Prostate gland (tissue), 2 donors: ENCODE measurements around the gene SLC17A9. TPM values are rescaled to one million over a fixed set of nuclear protein-coding genes. Genes with fewer than 3 reads are reported as not detected.

Experiments used
- DNase-seq: peaks from one replicate; pipeline ENCODE4 v3.0.0-alpha.2; 2019; ENCODE audit warnings: low spot score
- H3K27ac ChIP-seq, 2 donors: fragments of 200-600 bp; sonication (generic); 2 replicates each; pipeline ENCODE4 v1.5.1; 2017 to 2019
- H3K27me3 ChIP-seq: fragments of 200-600 bp; sonication (generic); replicated peaks from 2 replicates; pipeline ENCODE4 v1.5.1; 2019; ENCODE audit not compliant: insufficient read depth
- H3K36me3 ChIP-seq, 2 donors: fragments of 200-600 bp; sonication (generic); 1 replicate in 1 of 2; 2 replicates in 1 of 2; pipeline versions ENCODE4 v1.5.1 to v1.8.1; 2017 to 2019
- H3K4me1 ChIP-seq: fragments of 200-600 bp; sonication (generic); replicated peaks from 2 replicates; pipeline ENCODE4 v1.5.1; 2019
- H3K4me3 ChIP-seq, 2 donors: fragments of 200-600 bp; sonication (generic); 2 replicates each; pipeline ENCODE4 v1.5.1; 2017 to 2019
- H3K9me3 ChIP-seq: fragments of 200-600 bp; sonication (generic); 2 replicates; pipeline ENCODE4 v1.5.1; 2017
- POLR2A ChIP-seq: fragments of 450-650 bp; IDR thresholded peaks from one replicate; pipeline ENCODE4 v1.6.1; 2016; ENCODE audit warnings: antibody characterized with exemption, mild to moderate bottlenecking
- POLR2AphosphoS5 ChIP-seq: sonication (generic); formaldehyde crosslinking; IDR thresholded peaks from one replicate; pipeline ENCODE4 v1.6.1; 2017; ENCODE audit warnings: antibody characterized with exemption
- WGBS: methylation state at CpG from one replicate; pipeline ENCODE4 v1.1.5; 2018; 5-methylcytosine and 5-hydroxymethylcytosine counted together
- intact Hi-C: fragments of 100-400 bp; cut with DNase I; formaldehyde crosslinking; loops from one replicate; pipeline ENCODE4 v1.14.2; 2022
- total RNA-seq, 2 donors: library from RNA; depleted of rRNA; stranded (reverse); fragments of >200 nt; gene quantifications; one replicate each; pipeline ENCODE4 v1.1.0, GENCODE V29; 2016
- TF ChIP-seq, protein P1 (sequence below), 4 experiments: fragments of 200-600 bp in 2 of 4; fragments of 450-650 bp in 2 of 4; sonication (generic) in 2 of 4; IDR thresholded peaks; 1 replicate in 3 of 4; 2 replicates in 1 of 4; pipeline ENCODE4 v1.5.1; 2016 to 2019; ENCODE audit warnings: antibody characterized with exemption in 4 of 4, mild to moderate bottlenecking in 2 of 4, moderate library complexity in 2 of 4

SLC17A9 gene
- total RNA-seq, 2 donors from 2014 or later = 0.41 to 3.5 TPM

DNA sequence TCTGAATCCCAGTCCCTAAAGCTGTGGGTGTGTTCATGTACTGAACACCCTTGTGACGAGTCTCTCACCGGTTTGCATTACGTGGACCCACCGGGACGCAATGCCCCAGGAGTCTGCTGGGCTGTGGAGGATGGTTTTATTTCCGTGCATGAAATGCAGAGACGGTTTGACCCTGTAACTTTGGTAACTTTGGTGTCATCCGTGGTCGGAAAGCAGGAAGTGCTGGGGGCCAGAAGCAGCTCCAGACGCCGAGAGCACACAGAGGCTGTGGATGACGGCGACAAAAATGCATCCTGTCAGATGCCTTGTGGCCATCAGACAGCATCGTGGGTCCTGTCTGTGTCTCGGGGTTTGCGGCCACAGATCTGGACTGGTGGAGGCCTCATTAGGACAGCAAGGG lies 47.1 kb downstream of the SLC17A9 start:
- H3K4me1 ChIP-seq = no peaks in the 10 kb centered on the region
- H3K27ac ChIP-seq = no peak overlapping the region
- WGBS = 77% methylated on average over 16 of the region's 16 CpGs
- TF ChIP-seq, protein P1, sequence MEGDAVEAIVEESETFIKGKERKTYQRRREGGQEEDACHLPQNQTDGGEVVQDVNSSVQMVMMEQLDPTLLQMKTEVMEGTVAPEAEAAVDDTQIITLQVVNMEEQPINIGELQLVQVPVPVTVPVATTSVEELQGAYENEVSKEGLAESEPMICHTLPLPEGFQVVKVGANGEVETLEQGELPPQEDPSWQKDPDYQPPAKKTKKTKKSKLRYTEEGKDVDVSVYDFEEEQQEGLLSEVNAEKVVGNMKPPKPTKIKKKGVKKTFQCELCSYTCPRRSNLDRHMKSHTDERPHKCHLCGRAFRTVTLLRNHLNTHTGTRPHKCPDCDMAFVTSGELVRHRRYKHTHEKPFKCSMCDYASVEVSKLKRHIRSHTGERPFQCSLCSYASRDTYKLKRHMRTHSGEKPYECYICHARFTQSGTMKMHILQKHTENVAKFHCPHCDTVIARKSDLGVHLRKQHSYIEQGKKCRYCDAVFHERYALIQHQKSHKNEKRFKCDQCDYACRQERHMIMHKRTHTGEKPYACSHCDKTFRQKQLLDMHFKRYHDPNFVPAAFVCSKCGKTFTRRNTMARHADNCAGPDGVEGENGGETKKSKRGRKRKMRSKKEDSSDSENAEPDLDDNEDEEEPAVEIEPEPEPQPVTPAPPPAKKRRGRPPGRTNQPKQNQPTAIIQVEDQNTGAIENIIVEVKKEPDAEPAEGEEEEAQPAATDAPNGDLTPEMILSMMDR (IDR thresholded peaks at IDR 0.05) = no peak
- peaks cover 17% of the 10 kb centered on the region for H3K27me3 ChIP-seq
- DNase-seq = no peak
- H3K36me3 ChIP-seq = no peaks in the 10 kb centered on the region
- H3K9me3 ChIP-seq = no peaks in the 10 kb centered on the region
- intact Hi-C loops = no loop called here
- no peak overlapping the region for H3K4me3 ChIP-seq

- H3K27me3 ChIP-seq = peaks cover 20% of the 10 kb centered on the region
- H3K36me3 ChIP-seq = no peaks in the 10 kb centered on the region
- intact Hi-C loops = no loop called here
- H3K4me1 ChIP-seq = no peaks in the 10 kb centered on the region
- no peaks in the 10 kb centered on the region for H3K9me3 ChIP-seq
- TF ChIP-seq, protein P1 (IDR thresholded peaks at IDR 0.05) = no peak
- TF ChIP-seq POLR2A (no peak), POLR2AphosphoS5 (no peak)
- 85% methylated on average over 14 of the region's 14 CpGs for WGBS
- no peak overlapping the region for H3K27ac ChIP-seq
- H3K4me3 ChIP-seq = no peak overlapping the region
- DNase-seq = no peak
Observed at GRCh38 chr20:63000036-63000435, 47.5 kb downstream of the SLC17A9 start.

- no peak overlapping the region for H3K27ac ChIP-seq
- WGBS = 45% methylated on average over 11 of the region's 11 CpGs
- no peaks in the 10 kb centered on the region for H3K36me3 ChIP-seq
- H3K4me1 ChIP-seq = no peaks in the 10 kb centered on the region
- peaks cover 29% of the 10 kb centered on the region for H3K27me3 ChIP-seq
- no peaks in the 10 kb centered on the region for H3K9me3 ChIP-seq
- DNase-seq = no peak
- H3K4me3 ChIP-seq = no peak overlapping the region
- TF ChIP-seq POLR2AphosphoS5 = no peak
- no peak for TF ChIP-seq POLR2A
- intact Hi-C loops = no loop called here
Observed at GRCh38 chr20:63000958-63001357, 48.4 kb downstream of the SLC17A9 start.

- Histone ChIP-seq H3K9me3 (no peaks in the 10 kb centered on the region), H3K4me3 (no peak overlapping the region), H3K4me1 (peaks cover 10% of the 10 kb centered on the region), H3K27me3 (peaks cover 40% of the 10 kb centered on the region), H3K36me3 (no peaks in the 10 kb centered on the region), H3K27ac (no peak overlapping the region)
- intact Hi-C loops = no loop called here
- WGBS = 78% methylated on average over 11 of the region's 11 CpGs
- TF ChIP-seq, protein P1 (IDR thresholded peaks at IDR 0.05) = no peak
- TF ChIP-seq POLR2AphosphoS5 (no peak), POLR2A (no peak)
- DNase-seq = no peak
Observed at GRCh38 chr20:63002511-63002910, 50.0 kb downstream of the SLC17A9 start.

DNA sequence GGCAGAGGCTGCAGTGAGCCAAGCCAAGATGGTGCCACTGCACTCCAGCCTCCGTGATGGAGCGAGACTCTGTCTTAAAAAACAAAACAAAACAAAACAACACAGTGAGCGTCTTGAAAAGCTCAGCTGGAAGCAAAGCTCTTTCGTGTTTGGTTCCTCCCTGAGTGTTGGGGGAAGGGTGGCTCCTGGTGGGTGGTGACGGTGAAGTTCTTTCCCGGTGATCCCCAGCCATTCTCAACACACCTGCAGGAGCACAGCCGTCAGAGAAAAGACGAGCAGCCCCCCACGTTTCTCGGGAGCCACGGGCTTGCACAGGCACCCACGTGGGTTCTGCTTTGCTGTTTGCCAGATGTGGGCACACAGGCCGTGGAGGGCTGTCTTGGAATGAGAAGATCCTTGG lies 51.0 kb downstream of the SLC17A9 start:
- 26% methylated on average over 13 of the region's 13 CpGs for WGBS
- no peaks in the 10 kb centered on the region for H3K36me3 ChIP-seq
- H3K27ac ChIP-seq = no peak overlapping the region
- TF ChIP-seq POLR2A = no peak
- TF ChIP-seq POLR2AphosphoS5 = no peak
- TF ChIP-seq, protein P1 (IDR thresholded peaks at IDR 0.05) = no peak
- no peak overlapping the region for H3K4me3 ChIP-seq
- H3K4me1 ChIP-seq = peaks cover 10% of the 10 kb centered on the region
- H3K9me3 ChIP-seq = no peaks in the 10 kb centered on the region
- no peak for DNase-seq
- H3K27me3 ChIP-seq = peaks cover 45% of the 10 kb centered on the region
- intact Hi-C loops = no loop called here
